HepG2 (cell line): ENCODE results near the gene ZNF138. TPM values are rescaled to one million over a fixed set of nuclear protein-coding genes. Genes with fewer than 3 reads are reported as not detected.

ENCODE experiments used
- ATF1 ChIP-seq: IDR thresholded peaks from 2 replicates; pipeline ENCODE4 v1.6.1; 2016; ENCODE audit warnings: mild to moderate bottlenecking, control low read depth
- DPF2 ChIP-seq: sonication (generic); formaldehyde crosslinking; IDR thresholded peaks from 2 replicates; pipeline ENCODE4 v1.4.0; 2020; ENCODE audit warnings: mild to moderate bottlenecking, low read depth, missing genetic modification reagents, borderline replicate concordance
- E2F1 ChIP-seq: sonication (generic); formaldehyde crosslinking; IDR thresholded peaks from 2 replicates; pipeline ENCODE4 v1.5.0; 2020; ENCODE audit warnings: missing genetic modification reagents
- ETV6 ChIP-seq: sonication (generic); formaldehyde crosslinking; conservative IDR thresholded peaks from 2 replicates; pipeline ENCODE4 v1.4.0; 2020; ENCODE audit warnings: missing genetic modification reagents
- GATAD2A ChIP-seq: IDR thresholded peaks from 2 replicates; pipeline ENCODE4 v1.6.1; 2016
- HNRNPUL1 ChIP-seq: fragments of 200-400 bp; formaldehyde crosslinking; IDR thresholded peaks from 2 replicates; pipeline ENCODE4 v1.6.1; 2017; ENCODE audit warnings: low read depth, mild to moderate bottlenecking, low read length, moderate library complexity
- IRX3 ChIP-seq: sonication (generic); formaldehyde crosslinking; IDR thresholded peaks from 2 replicates; pipeline ENCODE4 v1.8.1; 2023; ENCODE audit warnings: mild to moderate bottlenecking, low read depth, missing genetic modification reagents, borderline replicate concordance
- NKX3-1 ChIP-seq: sonication (generic); formaldehyde crosslinking; IDR thresholded peaks from 2 replicates; pipeline ENCODE4 v1.5.0; 2020; ENCODE audit warnings: missing genetic modification reagents
- SALL1 ChIP-seq: sonication (generic); formaldehyde crosslinking; IDR thresholded peaks from 2 replicates; pipeline ENCODE4 v1.8.0; 2022; ENCODE audit warnings: mild to moderate bottlenecking, missing genetic modification reagents
- SP5 ChIP-seq: IDR thresholded peaks from 2 replicates; pipeline ENCODE4 v1.6.1; 2016; ENCODE audit warnings: low read depth, borderline replicate concordance
- TOPORS ChIP-seq: sonication (generic); formaldehyde crosslinking; IDR thresholded peaks from 2 replicates; pipeline ENCODE4 v1.8.0; 2023; ENCODE audit warnings: mild to moderate bottlenecking, missing genetic modification reagents
- ZNF17 ChIP-seq: sonication (generic); formaldehyde crosslinking; IDR thresholded peaks from 2 replicates; pipeline ENCODE4 v1.5.0; 2020; ENCODE audit warnings: mild to moderate bottlenecking, missing genetic modification reagents
- ZNF569 ChIP-seq: sonication (generic); formaldehyde crosslinking; IDR thresholded peaks from 2 replicates; pipeline ENCODE4 v1.5.0; 2020; ENCODE audit warnings: mild to moderate bottlenecking, missing genetic modification reagents, moderate library complexity, borderline replicate concordance
- ZNF589 ChIP-seq: sonication (generic); formaldehyde crosslinking; conservative IDR thresholded peaks from 2 replicates; pipeline ENCODE4 v1.8.0; 2022; ENCODE audit warnings: mild to moderate bottlenecking, moderate library complexity, missing genetic modification reagents
- ZNF619 ChIP-seq: sonication (generic); formaldehyde crosslinking; IDR thresholded peaks from 2 replicates; pipeline ENCODE4 v1.4.0; 2020; ENCODE audit warnings: mild to moderate bottlenecking, missing genetic modification reagents
- ZNF710 ChIP-seq: sonication (generic); formaldehyde crosslinking; IDR thresholded peaks from 2 replicates; pipeline ENCODE4 v1.5.0; 2020; ENCODE audit warnings: mild to moderate bottlenecking, missing genetic modification reagents, borderline replicate concordance
- ZSCAN20 ChIP-seq: sonication (generic); formaldehyde crosslinking; IDR thresholded peaks from 2 replicates; pipeline ENCODE4 v1.4.0; 2020; ENCODE audit warnings: missing genetic modification reagents, mild to moderate bottlenecking, borderline replicate concordance
- ZSCAN25 ChIP-seq: sonication (generic); formaldehyde crosslinking; IDR thresholded peaks from 2 replicates; pipeline ENCODE4 v1.8.0; 2022; ENCODE audit warnings: mild to moderate bottlenecking, missing genetic modification reagents
- polyA plus RNA-seq, 8 experiments: library from polyadenylated mRNA; depleted of rRNA in 3 of 8; stranded (reverse) in 7 of 8; unstranded in 1 of 8; fragments of >200 nt; fragmentation: Illumina TruSeq in 4 of 8; extraction: Trizol in 4 of 8; gene quantifications; 2 replicates each; pipeline versions ENCODE4 v1.2.1 to v1.2.3, GENCODE V29; 2011 to 2016; ENCODE audit warnings: low read depth in 4 of 8, missing spikeins in 1 of 8, mixed read lengths in 1 of 8; ENCODE audit not compliant: insufficient read depth in 1 of 8
- total RNA-seq, 5 experiments: library from RNA; depleted of rRNA; stranded (reverse); fragments of >200 nt; fragmentation: Illumina TruSeq; extraction: Trizol; gene quantifications; 2 replicates each; pipeline ENCODE4 v1.2.3, GENCODE V29; 2016; ENCODE audit warnings: low read depth in 1 of 5
- TF ChIP-seq, protein P1 (sequence below): sonication (generic); formaldehyde crosslinking; conservative IDR thresholded peaks from 2 replicates; pipeline ENCODE4 v1.4.0; 2020; ENCODE audit warnings: missing genetic modification reagents
- TF ChIP-seq, protein P2 (sequence below): sonication (generic); formaldehyde crosslinking; IDR thresholded peaks from 2 replicates; pipeline ENCODE4 v1.8.0; 2022; ENCODE audit warnings: mild to moderate bottlenecking, missing genetic modification reagents, borderline replicate concordance
- TF ChIP-seq, protein P3 (sequence below): sonication (generic); formaldehyde crosslinking; IDR thresholded peaks from 2 replicates; pipeline ENCODE4 v1.8.0; 2022; ENCODE audit warnings: missing genetic modification reagents, mild to moderate bottlenecking, moderate library complexity, borderline replicate concordance

ZNF138 gene
- total and polyA plus RNA-seq, 2 of the 13 experiments (the other 11 are each of a cell fraction or from before 2014, with no cell fraction given), result 2.7 to 5.8 TPM

- TF ChIP-seq ZNF710, result no peak
- no peak for TF ChIP-seq TOPORS (CRISPR knock-in tag)
- no peak for TF ChIP-seq E2F1
- TF ChIP-seq ZNF619, result 0 out of 2 replicates have a peak, but pooled peaks have one; percentile 28
- TF ChIP-seq, protein P1, sequence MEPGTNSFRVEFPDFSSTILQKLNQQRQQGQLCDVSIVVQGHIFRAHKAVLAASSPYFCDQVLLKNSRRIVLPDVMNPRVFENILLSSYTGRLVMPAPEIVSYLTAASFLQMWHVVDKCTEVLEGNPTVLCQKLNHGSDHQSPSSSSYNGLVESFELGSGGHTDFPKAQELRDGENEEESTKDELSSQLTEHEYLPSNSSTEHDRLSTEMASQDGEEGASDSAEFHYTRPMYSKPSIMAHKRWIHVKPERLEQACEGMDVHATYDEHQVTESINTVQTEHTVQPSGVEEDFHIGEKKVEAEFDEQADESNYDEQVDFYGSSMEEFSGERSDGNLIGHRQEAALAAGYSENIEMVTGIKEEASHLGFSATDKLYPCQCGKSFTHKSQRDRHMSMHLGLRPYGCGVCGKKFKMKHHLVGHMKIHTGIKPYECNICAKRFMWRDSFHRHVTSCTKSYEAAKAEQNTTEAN, result 0 out of 2 replicates have a peak, but pooled peaks have one; percentile 7
- TF ChIP-seq ZSCAN20 (CRISPR knock-in tag), result no peak
- no peak for TF ChIP-seq ZNF17 (CRISPR knock-in tag)
- TF ChIP-seq SALL1 (CRISPR knock-in tag), result peak; percentile 72; the same call in 1 of the 2 replicates
- TF ChIP-seq, protein P2, sequence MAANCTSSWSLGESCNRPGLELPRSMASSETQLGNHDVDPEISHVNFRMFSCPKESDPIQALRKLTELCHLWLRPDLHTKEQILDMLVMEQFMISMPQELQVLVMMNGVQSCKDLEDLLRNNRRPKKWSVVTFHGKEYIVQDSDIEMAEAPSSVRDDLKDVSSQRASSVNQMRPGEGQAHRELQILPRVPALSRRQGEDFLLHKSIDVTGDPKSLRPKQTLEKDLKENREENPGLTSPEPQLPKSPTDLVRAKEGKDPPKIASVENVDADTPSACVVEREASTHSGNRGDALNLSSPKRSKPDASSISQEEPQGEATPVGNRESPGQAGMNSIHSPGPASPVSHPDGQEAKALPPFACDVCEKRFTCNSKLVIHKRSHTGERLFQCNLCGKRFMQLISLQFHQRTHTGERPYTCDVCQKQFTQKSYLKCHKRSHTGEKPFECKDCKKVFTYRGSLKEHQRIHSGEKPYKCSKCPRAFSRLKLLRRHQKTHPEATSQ (CRISPR knock-in tag), result no peak
- no peak for TF ChIP-seq ETV6
- TF ChIP-seq NKX3-1 (CRISPR knock-in tag), result no peak
- TF ChIP-seq, protein P3, sequence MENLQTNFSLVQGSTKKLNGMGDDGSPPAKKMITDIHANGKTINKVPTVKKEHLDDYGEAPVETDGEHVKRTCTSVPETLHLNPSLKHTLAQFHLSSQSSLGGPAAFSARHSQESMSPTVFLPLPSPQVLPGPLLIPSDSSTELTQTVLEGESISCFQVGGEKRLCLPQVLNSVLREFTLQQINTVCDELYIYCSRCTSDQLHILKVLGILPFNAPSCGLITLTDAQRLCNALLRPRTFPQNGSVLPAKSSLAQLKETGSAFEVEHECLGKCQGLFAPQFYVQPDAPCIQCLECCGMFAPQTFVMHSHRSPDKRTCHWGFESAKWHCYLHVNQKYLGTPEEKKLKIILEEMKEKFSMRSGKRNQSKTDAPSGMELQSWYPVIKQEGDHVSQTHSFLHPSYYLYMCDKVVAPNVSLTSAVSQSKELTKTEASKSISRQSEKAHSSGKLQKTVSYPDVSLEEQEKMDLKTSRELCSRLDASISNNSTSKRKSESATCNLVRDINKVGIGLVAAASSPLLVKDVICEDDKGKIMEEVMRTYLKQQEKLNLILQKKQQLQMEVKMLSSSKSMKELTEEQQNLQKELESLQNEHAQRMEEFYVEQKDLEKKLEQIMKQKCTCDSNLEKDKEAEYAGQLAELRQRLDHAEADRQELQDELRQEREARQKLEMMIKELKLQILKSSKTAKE (CRISPR knock-in tag), result no peak
- TF ChIP-seq ZSCAN25 (CRISPR knock-in tag), result 0 out of 2 replicates have a peak, but pooled peaks have one; percentile 43
- TF ChIP-seq SP5 (CRISPR knock-in tag), result no peak
- TF ChIP-seq HNRNPUL1, result no peak
- TF ChIP-seq IRX3 (CRISPR knock-in tag), result 0 out of 2 replicates have a peak, but pooled peaks have one; percentile 49
- no peak for TF ChIP-seq ZNF569 (CRISPR knock-in tag)
- no peak for TF ChIP-seq ZNF589 (CRISPR knock-in tag)
- no peak for TF ChIP-seq DPF2 (CRISPR knock-in tag)
- no peak for TF ChIP-seq GATAD2A (CRISPR knock-in tag)
- peak; percentile 81 for TF ChIP-seq ATF1 (CRISPR knock-in tag)
Observed at GRCh38 chr7:64794171-64794844, at the start of gene ZNF138 (continued).
